Activated gamma-delta T cell (primary cell): ENCODE measurements around the gene RPL37A.

Source experiments
- DNase-seq: peaks from one replicate; lab custom pipeline; 2025; lab: John Stamatoyannopoulos, UW
- total RNA-seq, 2 donors: gene quantifications; one replicate each; lab custom pipeline; 2026; lab: John Stamatoyannopoulos, UW

The RPL37A gene
- 768 to 1,012 reads per million in 2 donors for total RNA-seq

GRCh38 chr2:216498379-216499352, at the start of gene RPL37A:
Gene RPL37A, plus strand, starts transcription at chr2:216498844. Its CDS starts 31 bp downstream, at chr2:216498875.
- peak; percentile 72 for DNase-seq

- no peak for DNase-seq
These were observed 48.3 kb upstream of the RPL37A start for GRCh38 chr2:216450346-216450745.

- no peak for DNase-seq
These were observed 47.9 kb upstream of the RPL37A start for GRCh38 chr2:216450784-216451183.

- no peak for DNase-seq
These were observed 44.6 kb upstream of the RPL37A start for GRCh38 chr2:216453955-216454614.

- no peak for DNase-seq
These were observed 35.5 kb upstream of the RPL37A start for GRCh38 chr2:216463148-216463547.

GRCh38 chr2:216464104-216464720, 34.4 kb upstream of the RPL37A start:
- DNase-seq: no peak

GRCh38 chr2:216465579-216466195, 33.0 kb upstream of the RPL37A start:
- no peak for DNase-seq

- no peak for DNase-seq
These were observed 30.8 kb upstream of the RPL37A start for GRCh38 chr2:216467845-216468244.

GRCh38 chr2:216469661-216470060, 29.0 kb upstream of the RPL37A start:
- DNase-seq: no peak

GRCh38 chr2:216473187-216473586, 25.5 kb upstream of the RPL37A start:
- no peak for DNase-seq

GRCh38 chr2:216474925-216475670, 23.5 kb upstream of the RPL37A start:
- DNase-seq: no peak

GRCh38 chr2:216475767-216476166, 22.9 kb upstream of the RPL37A start:
- no peak for DNase-seq

GRCh38 chr2:216477283-216478035, 21.2 kb upstream of the RPL37A start:
- DNase-seq: no peak

- DNase-seq: no peak
These were observed 20.5 kb upstream of the RPL37A start for GRCh38 chr2:216478151-216478550.

GRCh38 chr2:216478791-216479190, 19.9 kb upstream of the RPL37A start:
- no peak for DNase-seq

- no peak for DNase-seq
These were observed 18.4 kb upstream of the RPL37A start for GRCh38 chr2:216480221-216480620.

GRCh38 chr2:216482640-216483039, 16.0 kb upstream of the RPL37A start:
- no peak for DNase-seq

- DNase-seq: no peak
These were observed 13.4 kb upstream of the RPL37A start for GRCh38 chr2:216485237-216485636.

GRCh38 chr2:216485745-216486144, 12.9 kb upstream of the RPL37A start:
- no peak for DNase-seq

- no peak for DNase-seq
These were observed 12.4 kb upstream of the RPL37A start for GRCh38 chr2:216486271-216486670.

- DNase-seq: no peak
These were observed 11.9 kb upstream of the RPL37A start for GRCh38 chr2:216486708-216487107.
